GM18499 (cell line): Measurements from ENCODE around the gene TMEM167A.

ENCODE experiments used
- ATAC-seq: cut with Tn5 transposase; IDR thresholded peaks from one replicate; pipeline ENCODE4 v1.9.1; 2021; ENCODE audit warnings: moderate number of reproducible peaks; ENCODE audit not compliant: insufficient read depth, unreplicated experiment

The TMEM167A gene, protein sequence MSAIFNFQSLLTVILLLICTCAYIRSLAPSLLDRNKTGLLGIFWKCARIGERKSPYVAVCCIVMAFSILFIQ

DNA sequence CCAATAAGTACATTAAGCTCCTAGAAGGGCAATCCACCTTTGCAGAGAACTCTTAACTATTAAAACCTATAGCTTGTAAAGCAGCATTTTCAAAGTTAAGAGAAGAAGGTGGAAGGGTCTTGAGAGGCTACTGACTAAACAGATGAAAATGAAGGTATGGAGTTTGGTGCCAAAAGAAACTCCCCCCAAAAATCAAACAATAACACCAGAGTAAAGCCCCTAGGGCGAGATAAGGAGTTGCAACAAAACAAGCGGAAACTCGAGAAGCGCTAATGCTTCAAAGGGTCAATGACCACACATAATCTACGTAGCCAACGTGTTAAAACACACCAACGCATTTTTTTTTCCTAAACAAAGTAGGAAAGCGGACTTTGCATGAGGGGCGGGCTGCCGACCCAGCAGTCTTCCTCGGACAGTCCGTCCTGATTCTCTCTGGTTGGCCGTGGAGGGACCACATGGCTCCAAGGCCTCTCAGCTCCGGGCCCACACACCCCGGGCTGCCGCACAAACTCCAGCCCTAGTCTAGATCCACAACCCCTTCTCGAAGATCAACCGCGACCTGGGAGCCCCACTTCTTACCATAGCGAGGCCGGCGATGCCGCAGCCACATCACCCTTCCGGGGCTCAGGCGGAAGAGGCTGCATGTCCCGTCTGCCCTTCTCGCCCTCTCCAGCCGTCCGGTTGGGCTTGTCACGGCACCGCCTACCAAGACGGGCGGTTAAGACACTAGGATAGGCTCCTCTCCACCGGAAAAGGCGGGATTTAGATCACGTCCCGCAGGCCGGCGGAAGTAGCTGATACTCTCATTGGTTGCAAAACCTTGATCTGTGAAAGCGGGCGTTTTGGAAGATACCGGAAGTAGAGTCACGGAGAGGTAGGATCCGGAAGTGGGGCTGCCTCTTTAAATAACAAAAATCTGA is at the start of gene TMEM167A, which contains the start of gene XRCC4:
TMEM167A (minus strand) TSS at position 653 of the 920 bp plus-strand sequence; CDS start at position 582, 71 bp downstream.
XRCC4 (plus strand) TSS at position 806 of the 920 bp plus-strand sequence. CDS start 27,373 bp downstream, outside the sequence.
- peak; percentile 95 for ATAC-seq

DNA sequence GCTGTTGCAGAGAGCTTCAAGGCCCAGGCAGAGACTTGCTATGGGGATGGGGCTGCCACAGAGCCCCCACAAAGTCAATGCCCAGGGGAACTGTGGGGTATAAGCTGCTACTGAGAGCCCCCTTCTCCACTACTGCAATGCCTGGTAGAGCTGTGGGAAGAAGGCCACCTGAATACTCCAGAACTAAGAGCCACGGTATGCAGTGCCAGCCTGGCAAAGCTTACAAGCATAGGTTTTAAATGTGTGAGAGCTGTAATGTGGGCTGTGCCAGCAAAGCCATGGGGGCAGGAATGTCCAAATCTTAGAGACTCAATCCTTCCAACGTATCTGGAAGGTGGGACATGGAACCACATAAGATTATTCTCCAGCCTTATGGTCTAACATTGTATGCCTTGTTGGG is 49.3 kb upstream of the TMEM167A start:
- ATAC-seq = no peak

DNA sequence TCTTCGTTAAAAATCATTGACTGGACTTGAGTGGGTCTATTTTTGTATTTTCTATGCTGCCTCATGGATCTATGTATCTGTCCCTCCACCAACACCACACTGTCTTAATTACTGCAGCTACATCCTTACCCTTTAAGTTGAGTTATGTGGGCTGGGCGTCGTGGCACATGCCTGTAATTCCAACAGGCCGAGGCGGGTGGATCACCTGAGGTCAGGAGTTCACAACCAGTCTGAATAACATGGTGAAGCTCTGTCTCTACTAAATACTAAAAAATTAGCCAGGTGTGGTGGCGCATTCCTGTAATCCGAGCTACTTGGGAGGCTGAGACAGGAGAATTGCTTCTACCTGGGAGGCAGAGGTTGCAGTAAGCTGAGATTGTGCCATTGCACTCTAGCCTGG is 48.4 kb upstream of the TMEM167A start:
- ATAC-seq = no peak

DNA sequence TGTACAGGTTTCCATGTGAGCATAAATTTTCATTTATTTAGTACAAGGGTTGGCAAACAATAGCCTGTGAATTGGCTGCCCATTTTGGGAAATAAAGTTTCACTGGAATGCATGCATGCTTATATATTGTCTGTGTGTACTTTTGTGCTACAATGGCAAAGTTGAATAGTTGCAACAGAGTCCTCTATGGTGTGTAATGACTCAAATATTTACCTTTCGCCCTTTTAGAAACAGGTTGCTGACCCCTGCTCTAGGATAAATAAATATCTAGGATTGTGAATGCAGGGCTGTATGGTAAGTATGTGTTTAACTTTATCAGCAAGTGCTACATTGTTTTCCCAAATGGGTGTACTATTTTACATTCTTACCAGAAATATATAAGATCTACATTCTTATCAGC is 47.4 kb upstream of the TMEM167A start:
- ATAC-seq = no peak

DNA sequence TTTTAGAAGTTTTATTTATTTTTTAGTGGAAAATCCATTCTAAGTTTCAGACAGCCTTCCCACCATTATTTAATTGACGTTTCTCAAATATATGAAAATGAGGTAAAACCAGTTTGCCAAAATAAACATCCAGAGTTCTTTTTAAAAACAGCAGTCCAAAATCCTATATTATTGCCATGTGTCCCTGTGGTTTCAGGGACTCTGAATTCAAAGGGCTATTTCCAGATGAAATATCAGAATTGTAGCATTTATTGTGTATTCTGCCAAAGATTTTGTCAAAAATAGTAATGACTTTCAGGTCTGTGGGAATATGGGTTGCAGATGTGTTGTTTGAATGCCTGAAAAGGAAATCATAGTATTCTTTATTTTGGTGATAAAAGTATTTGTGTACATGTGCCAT is 41.8 kb upstream of the TMEM167A start:
- ATAC-seq = no peak

DNA sequence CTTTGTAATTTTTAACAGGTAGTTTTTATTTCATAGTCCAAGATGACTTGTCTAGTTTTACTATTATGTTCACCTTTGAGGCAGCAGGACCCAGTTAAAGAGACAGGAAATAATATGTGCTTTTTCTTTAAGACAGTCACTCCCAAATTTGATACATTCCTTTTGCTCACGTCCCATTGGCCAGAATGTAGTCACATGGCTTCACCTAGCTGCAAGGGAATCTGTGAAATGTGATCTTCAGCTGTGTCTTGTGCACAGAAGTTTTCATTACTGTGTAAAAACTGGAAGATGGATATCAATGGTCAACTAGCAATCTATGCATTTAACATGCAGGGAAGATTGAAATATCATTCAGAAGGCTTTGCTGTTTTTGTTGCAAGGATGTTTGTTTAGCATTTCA is 41.3 kb upstream of the TMEM167A start:
- no peak for ATAC-seq

DNA sequence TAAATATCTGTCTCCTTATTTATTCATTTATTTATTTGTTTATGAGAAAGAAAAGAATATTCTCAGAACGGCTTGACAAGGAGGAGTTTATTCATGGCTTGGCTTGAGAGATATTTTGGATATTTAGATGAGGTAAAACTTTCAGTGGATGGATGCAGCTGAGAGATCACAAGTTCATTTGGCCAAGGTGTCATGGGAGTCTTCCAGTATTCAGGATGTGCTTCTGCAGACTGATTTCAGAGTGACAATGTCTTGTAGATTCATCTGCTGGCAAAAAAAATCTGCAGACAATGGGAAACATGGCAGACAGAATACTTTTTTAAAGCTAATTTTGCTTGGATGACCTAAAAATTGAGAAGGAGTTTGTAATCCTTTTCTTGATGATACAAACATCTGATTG is 38.6 kb upstream of the TMEM167A start:
- ATAC-seq = no peak

DNA sequence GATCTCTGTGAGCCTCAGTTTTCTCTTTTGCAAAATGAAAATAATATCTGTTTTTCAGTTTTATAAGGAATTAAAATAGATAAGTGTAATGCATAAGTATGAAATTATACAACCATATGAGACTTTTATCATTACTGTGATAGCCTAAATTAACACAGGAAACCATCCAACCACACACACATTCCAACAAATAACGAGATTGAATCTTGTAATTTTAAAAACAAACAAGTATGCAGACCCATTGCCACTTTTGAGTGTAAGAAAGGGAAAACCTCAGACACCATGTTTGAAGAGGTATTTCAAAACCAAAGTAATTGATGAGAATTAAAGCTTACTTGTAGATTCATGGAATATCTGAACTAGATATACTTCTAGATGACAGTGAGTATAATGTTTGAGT is 32.2 kb upstream of the TMEM167A start:
- no peak for ATAC-seq

DNA sequence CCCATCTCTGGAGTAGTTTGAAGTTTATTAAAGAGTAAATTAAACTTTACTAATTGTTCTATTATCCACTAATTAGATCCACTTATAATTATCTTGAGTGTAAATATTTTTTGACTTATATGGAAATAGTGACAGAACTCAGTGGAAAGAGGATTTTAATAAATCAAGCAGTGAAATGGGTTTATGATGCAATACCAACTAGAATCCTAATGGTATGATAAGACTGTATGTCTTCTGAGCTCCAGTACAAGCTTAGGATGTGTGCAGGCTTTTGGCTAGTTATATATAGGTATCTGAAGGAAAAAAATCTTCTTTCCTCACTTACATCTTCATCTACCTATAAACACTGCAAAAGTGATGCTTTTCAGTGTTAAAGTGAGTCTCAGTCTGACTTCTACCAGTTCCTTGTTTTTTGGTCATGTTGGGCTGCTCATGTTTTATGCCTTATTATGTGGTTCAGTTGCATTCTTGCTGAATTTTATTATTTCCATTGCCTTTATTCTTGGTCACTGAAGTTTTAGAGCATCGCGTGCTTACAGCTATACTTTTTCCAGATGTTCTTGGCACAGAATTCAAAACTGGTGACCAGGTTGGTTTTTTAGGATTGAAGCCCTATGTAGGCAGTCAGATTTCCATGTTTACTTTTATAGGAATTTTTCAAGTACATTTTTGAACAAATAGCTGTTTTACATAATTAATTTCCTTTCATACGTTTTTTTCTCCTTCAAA is 30.7 kb upstream of the TMEM167A start:
- no peak for ATAC-seq

DNA sequence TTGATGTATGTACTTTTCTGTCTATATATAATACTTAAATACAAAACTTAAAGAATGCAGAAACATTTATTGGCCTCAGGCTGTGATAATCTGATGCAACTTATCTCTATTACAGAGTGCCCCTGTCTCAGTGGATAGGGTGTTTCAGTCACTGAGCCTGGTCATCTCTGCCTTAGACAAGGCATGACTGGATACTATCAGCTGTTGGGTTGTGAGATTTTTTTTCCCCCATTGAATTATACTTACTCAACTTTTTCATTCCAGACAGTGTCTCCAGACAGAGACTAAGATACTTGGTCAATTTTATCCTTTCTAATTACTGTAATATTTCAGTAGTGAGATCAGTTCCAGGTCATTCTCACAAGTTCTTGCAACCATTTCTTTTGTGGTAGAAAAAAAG is 26.8 kb upstream of the TMEM167A start:
- no peak for ATAC-seq

DNA sequence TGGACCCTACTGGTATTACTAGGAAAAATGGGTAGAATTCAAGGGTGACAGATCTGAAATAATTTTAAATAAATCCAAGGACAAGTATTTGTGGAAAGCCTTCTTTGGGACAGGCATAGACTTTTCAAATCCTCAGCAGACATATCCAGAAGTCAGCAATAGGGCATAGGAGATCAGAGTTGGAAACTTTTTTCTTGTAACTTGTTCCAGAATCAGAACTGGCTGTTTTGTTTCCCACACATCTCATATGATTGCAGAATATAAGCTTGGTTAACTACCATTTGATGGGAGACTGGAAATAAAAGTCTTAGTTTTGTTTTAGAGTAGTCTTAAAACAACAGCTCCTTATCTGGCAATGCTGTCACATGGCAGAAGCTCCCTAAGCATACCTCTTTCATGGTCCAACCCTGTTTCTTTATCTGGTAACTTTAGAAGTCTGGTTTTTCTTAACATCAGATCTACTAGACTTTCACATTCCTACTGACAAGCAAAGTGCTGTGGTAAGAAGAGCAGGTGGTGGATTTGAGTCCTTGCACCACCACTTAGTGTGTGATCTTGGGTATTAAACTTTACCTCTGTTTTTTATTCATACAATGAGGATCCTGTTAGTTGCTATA is 25.3 kb upstream of the TMEM167A start:
- ATAC-seq = no peak

DNA sequence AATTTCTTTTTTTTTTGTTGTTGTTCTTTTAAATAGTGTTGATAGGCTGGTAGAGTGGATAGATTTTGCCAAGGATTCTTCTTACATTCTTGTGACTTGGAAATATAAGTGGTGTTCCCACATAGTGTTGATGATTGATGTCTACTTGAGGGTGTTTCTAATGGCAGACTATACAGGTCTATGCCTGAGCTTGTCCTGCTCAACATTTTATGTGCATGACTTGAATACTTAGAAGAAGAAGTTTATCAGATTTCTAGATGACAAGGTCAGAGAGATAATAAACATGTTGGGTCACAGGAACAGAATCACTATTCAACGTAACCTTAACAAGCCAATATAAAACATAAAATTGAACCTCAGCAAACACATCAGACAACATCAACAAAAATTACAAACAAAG is 24.3 kb upstream of the TMEM167A start:
- no peak for ATAC-seq

DNA sequence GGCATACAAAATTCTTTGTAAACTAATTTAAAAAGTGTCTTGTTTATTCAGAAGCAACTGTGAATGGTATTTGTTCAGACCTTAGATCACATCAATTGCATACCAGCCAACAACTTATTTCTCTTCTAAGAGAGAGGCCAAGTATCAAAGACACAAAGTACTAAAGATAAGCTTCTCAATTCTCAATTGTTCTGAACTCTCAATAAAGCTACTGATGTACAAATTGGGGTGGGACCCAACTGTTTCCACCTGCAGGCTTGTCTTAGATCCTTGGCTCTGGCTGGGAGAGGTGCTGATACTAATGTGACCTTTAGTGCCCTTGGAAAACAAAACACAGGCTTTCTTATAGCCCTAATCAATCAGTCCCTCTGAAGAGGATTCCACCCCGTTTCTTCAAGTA is 22.3 kb upstream of the TMEM167A start:
- ATAC-seq = no peak

DNA sequence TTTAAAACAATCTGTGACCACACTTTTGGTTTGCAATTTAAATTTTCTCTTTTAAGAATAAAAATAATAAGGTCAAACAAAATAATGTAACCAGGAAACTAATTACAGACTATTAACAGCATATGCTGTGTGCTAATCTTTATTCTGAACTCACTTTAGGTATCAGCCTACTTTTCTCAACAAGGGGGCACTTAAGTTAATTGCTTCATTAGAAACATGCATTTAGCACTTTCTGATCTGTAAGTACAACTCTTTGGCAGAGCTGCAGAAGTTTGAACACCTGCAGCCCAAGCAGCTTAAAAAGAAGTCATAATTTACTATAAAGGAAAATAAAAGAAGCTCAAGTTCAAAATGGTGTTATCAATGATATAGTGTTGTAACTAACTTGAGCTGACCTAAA is 21.8 kb upstream of the TMEM167A start:
- no peak for ATAC-seq

DNA sequence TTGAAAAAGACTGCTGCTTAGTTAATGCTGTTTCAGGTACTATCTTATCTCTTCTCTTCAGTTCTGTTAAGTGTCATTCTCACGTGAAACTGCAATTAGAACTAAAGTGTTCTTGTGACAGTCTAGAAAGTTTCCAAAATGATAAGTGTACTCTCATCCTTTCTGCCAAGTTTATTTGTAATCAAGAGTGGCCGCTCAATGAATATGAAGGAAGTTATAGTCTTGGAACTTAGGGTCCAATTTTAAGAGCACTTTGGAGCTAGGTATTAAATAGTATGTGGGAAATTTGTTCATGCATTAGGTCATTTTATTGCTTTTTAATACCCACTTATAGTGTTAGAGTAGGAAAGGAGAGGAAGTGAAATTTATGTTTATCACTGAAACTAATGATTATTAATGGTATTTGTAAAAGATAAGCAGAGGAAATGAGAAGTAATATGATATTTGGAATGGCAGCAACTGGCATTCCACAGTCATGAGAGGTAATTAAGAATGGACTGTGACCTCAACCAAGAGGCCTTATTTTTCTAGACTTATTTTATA is 20.6 kb upstream of the TMEM167A start:
- no peak for ATAC-seq

DNA sequence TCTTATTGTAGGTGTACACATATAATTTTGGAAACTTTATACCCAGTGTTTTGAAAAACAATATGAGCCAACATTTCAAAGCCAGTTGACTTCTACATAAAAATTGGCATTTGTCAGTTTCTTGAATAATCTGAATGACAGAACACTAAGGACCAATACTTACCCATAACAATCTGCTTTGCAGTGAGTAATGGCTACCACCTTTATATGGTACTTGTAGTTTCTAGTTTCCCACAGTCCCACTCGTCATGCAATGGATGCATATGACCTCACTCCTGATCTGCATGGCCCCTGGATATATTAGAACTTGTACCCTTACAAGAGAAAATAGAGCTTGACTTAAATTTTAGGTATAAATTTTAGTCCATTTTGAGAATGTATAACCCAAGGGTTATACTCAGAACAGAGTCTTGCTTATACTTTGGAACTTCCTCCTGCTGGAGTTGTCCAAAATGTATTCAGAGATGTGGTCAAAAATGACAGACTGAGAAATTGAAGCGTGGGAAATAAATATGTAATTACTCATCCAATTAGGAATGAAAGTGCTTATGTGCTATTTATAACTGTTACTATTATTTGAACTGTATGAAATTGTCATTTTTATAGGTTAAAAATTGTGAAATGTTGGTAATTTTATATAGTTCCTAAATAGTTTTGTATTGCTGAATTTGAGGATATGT is 19.6 kb upstream of the TMEM167A start:
- ATAC-seq = no peak

DNA sequence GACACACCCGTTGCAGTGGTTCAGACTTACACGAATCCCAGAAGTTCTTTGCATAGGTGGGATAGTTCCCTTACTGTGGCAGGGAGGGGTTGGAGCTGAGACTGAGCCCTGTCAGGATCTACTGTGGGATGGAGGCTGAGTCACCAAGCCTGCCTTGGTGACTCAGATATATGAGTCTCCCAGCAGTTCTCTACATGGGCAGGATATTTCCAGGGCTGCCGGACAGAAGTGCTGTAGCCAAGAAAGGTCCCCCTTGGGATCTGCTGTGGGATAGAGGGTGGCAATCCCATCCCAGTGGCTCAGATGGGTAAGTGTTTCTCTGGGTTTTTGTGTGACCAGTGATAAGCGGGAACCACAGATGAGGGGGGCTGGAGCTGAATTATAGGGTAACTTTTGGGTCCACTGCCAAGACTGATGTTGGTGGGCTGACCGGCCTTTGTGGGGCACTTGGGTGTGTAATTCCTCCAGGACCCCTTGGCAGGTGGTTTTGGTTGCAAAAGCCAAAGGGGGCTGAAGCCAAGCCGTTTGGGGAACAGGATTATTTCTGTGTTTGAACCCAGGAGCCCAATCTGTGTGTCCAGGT is 18.9 kb upstream of the TMEM167A start:
- no peak for ATAC-seq

DNA sequence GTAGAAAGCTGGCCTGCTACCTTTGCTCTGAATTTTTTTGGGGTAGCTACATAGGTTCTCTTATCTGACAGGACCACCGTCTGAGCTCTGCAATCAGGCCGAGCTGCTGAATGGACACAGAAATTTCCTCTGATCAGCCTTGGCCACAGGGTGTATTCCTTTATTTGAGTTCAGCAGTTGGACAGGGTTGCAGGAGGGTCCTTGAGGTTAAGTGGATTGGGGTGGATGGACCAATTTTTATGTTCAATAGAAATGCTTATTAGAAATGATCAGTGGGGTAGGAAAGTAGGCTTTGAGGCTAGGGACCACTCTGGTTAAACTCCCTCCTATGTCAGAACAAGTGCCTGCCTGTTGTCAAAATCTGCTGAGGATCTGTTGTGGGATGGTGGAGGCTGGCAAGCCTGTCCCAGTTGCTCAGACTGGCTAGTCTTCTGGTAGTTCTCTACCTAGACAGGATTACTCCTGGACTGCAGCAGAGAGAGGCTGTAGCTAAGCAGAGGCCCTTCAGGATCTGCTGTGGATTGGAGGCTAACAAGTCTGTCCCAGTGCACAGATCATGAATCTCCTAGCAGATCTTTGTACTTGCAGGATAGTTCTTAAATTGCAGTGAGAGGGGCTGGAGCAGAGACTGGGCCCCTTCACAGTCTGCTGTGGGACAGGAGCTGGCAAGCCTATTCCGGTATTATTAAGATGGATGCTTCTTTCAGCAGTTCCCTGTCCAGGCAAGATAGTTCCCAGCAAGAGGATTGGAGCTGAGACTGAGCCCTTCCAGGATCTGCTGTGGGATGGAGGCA is 18.2 kb upstream of the TMEM167A start:
- ATAC-seq = no peak

DNA sequence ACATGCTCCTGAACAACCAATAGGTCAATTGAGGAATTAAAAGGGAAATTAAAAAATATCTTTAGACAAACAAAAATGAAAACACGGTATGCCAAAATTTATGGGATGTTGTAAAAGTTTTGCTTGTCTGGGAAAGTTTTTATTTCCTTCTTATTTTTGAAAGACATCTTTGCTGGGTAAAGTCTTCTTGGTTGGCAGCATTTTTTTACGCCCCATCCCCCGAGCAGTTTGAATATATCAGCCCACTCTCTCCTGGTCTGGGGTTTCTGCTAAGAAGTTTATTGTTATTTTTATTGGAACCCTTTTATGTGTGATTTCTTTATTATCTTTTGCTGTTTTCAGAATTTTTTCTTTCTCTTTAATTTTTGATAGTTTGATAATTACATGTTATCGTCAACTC is 16.5 kb upstream of the TMEM167A start:
- ATAC-seq = no peak
